ENCODE measurements around the gene PHRF1. TPM values are rescaled to one million over a fixed set of nuclear protein-coding genes. Genes with fewer than 3 reads are reported as not detected.

Gene PHRF1
- total and polyA plus RNA-seq, 9 of the 15 experiments (the other 6 are each of a cell fraction or from before 2014, with no cell fraction given), result 0.07 to 37.2 (median 7.7) TPM

DNA sequence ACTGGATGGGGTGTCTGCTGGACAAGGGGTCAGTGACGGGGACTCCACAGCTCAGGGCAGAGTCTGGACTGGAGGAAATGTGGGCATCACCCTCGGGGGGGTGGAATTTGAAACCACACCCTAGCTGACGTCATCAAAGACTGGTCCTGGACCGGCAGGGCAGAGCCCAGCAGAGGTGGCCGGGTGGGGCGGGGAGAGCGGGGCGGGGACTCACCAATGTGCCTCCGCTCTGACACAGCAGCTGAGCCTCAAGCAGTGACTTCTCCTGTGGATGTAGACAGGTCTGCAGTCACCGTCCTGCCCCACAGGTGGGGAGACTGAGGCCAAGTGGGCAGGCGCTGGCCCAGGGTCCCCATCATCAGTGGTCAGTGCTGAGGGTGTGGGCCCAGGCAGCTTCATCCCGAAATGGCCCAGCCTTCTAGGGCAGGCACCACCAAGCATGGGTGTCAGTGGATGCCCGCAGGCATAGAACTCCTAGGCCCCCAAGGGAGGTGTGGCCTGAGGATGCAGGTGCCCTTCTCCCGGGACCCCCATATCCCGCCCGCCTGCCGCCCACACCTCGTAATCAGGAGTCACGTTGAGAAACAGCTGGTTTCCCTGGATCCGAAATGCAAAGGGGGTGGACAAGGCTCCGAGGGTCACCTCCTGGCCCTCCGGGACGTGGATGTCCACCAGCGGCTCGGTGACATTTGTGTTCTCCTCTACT, 47.9 kb downstream of the PHRF1 start:
- FAIRE-seq (no peak), ATAC-seq (no peak), DNase-seq (ENCODE audit: extremely low read depth in 1 of 4, low spot score in 3 of 4) (no peak)
- no peak overlapping the region for H3K4me3 ChIP-seq
- H3K27ac ChIP-seq (ENCODE audit: extremely low read depth, low read depth, low read length), result no peak overlapping the region
- H2AFZ ChIP-seq (ENCODE audit: low read depth, low read length), result no peak overlapping the region
- H3K79me2 ChIP-seq (ENCODE audit: control insufficient read depth, insufficient read depth, low read length), result no peaks in the 10 kb centered on the region
- H4K20me1 ChIP-seq (replicated peaks; ENCODE audit: control insufficient read depth, insufficient read depth, low read length), result no peaks in the 10 kb centered on the region
- CTCF ChIA-PET (ENCODE audit: low intra/inter-chr PET ratio), result no interaction called here
- peaks cover 0 to 58% of the 10 kb centered on the region in 2 experiments; a peak in 2 of 5 replicates for H3K4me1 ChIP-seq (replicated peaks in 1 of 2; ENCODE audit: control insufficient read depth in 2 of 2, insufficient read depth in 2 of 2, low read length in 2 of 2)
- H3K9me3 ChIP-seq (replicated peaks; ENCODE audit: control insufficient read depth, insufficient read depth, low read depth, low read length), result no peaks in the 10 kb centered on the region
- no peaks in the 10 kb centered on the region for H3K9me1 ChIP-seq (ENCODE audit: control insufficient read depth, insufficient read depth, low read length)
- no TSS peak for BruUV-seq (replicated peaks)
- POLR2A ChIA-PET, result interaction anchor here (0.6 to 0.8 kb wide), 3 partner anchors 8 to 22 kb away, joined by 3 to 4 read pairs (median 4); no protein-coding TSS in a partner anchor
- in situ Hi-C loops (cut with MboI), result no loop called here
- H3K36me3 ChIP-seq (ENCODE audit: control insufficient read depth, insufficient read depth, low read length), result peaks cover 15% of the 10 kb centered on the region; the same call in 1 of the 3 replicates
- H3K27me3 ChIP-seq (ENCODE audit: control insufficient read depth in 2 of 2, insufficient read depth in 2 of 2, low read length in 2 of 2), result no peaks in the 10 kb centered on the region
- H3K4me2 ChIP-seq (ENCODE audit: insufficient read depth, low read length), result no peak overlapping the region
- no peak overlapping the region for H3K9ac ChIP-seq (ENCODE audit: insufficient read depth in 1 of 2, low read depth in 2 of 2, low read length in 2 of 2)
- 82% methylated on average over 17 of the region's 25 CpGs for WGBS (ENCODE audit: insufficient coverage, low coverage, missing lambda C conversion rate)
- intact Hi-C loops (cut with micrococcal nuclease), result no loop called here
- TF ChIP-seq SRF (CRISPR knock-in tag; IDR thresholded peaks at IDR 0.05) (no peak), ZNF174 (CRISPR knock-in tag; IDR thresholded peaks at IDR 0.05) (no peak), HOXB6 (CRISPR knock-in tag; IDR thresholded peaks at IDR 0.05; ENCODE audit: borderline replicate concordance) (no peak), SPI1 (IDR thresholded peaks at IDR 0.05; ENCODE audit: borderline replicate concordance, low read depth, low read length) (no peak), ESRRB (CRISPR knock-in tag; IDR thresholded peaks at IDR 0.05; ENCODE audit: borderline replicate concordance) (no peak), KAT8 (IDR thresholded peaks at IDR 0.05; ENCODE audit: low read depth) (no peak), POLR2G (IDR thresholded peaks at IDR 0.05; ENCODE audit: low read depth, low read length) (peak; percentile 5; the same call in 1 of the 2 replicates)
- TF ChIP-seq, protein P1, sequence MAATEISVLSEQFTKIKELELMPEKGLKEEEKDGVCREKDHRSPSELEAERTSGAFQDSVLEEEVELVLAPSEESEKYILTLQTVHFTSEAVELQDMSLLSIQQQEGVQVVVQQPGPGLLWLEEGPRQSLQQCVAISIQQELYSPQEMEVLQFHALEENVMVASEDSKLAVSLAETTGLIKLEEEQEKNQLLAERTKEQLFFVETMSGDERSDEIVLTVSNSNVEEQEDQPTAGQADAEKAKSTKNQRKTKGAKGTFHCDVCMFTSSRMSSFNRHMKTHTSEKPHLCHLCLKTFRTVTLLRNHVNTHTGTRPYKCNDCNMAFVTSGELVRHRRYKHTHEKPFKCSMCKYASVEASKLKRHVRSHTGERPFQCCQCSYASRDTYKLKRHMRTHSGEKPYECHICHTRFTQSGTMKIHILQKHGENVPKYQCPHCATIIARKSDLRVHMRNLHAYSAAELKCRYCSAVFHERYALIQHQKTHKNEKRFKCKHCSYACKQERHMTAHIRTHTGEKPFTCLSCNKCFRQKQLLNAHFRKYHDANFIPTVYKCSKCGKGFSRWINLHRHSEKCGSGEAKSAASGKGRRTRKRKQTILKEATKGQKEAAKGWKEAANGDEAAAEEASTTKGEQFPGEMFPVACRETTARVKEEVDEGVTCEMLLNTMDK (IDR thresholded peaks at IDR 0.05; ENCODE audit: borderline replicate concordance, insufficient read depth, low read depth, low read length, poor library complexity, severe bottlenecking), result no peak
- TF ChIP-seq, protein P2, sequence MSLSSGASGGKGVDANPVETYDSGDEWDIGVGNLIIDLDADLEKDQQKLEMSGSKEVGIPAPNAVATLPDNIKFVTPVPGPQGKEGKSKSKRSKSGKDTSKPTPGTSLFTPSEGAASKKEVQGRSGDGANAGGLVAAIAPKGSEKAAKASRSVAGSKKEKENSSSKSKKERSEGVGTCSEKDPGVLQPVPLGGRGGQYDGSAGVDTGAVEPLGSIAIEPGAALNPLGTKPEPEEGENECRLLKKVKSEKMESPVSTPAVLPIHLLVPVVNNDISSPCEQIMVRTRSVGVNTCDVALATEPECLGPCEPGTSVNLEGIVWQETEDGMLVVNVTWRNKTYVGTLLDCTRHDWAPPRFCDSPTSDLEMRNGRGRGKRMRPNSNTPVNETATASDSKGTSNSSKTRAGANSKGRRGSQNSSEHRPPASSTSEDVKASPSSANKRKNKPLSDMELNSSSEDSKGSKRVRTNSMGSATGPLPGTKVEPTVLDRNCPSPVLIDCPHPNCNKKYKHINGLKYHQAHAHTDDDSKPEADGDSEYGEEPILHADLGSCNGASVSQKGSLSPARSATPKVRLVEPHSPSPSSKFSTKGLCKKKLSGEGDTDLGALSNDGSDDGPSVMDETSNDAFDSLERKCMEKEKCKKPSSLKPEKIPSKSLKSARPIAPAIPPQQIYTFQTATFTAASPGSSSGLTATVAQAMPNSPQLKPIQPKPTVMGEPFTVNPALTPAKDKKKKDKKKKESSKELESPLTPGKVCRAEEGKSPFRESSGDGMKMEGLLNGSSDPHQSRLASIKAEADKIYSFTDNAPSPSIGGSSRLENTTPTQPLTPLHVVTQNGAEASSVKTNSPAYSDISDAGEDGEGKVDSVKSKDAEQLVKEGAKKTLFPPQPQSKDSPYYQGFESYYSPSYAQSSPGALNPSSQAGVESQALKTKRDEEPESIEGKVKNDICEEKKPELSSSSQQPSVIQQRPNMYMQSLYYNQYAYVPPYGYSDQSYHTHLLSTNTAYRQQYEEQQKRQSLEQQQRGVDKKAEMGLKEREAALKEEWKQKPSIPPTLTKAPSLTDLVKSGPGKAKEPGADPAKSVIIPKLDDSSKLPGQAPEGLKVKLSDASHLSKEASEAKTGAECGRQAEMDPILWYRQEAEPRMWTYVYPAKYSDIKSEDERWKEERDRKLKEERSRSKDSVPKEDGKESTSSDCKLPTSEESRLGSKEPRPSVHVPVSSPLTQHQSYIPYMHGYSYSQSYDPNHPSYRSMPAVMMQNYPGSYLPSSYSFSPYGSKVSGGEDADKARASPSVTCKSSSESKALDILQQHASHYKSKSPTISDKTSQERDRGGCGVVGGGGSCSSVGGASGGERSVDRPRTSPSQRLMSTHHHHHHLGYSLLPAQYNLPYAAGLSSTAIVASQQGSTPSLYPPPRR (CRISPR knock-in tag; IDR thresholded peaks at IDR 0.05; ENCODE audit: borderline replicate concordance), result no peak
- TF ChIP-seq, protein P3, sequence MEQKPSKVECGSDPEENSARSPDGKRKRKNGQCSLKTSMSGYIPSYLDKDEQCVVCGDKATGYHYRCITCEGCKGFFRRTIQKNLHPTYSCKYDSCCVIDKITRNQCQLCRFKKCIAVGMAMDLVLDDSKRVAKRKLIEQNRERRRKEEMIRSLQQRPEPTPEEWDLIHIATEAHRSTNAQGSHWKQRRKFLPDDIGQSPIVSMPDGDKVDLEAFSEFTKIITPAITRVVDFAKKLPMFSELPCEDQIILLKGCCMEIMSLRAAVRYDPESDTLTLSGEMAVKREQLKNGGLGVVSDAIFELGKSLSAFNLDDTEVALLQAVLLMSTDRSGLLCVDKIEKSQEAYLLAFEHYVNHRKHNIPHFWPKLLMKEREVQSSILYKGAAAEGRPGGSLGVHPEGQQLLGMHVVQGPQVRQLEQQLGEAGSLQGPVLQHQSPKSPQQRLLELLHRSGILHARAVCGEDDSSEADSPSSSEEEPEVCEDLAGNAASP (IDR thresholded peaks at IDR 0.05), result no peak

Data from K562 (cell line).